Brain pericyte (primary cell): ENCODE results near the gene METTL23.
A peak's percentile ranks its signal among the peaks of the same experiment; 100 is the strongest.
"Not testable (repeated sequence)": the region's sequence is repeated elsewhere in the genome, so short reads cannot be mapped to it uniquely, and the experiment has no call there.

ENCODE experiments used
- DNase-seq: peaks from one replicate; pipeline ENCODE4 v3.0.0-alpha.2; 2012; ENCODE audit warnings: low read depth, low spot score

METTL23 gene

DNA sequence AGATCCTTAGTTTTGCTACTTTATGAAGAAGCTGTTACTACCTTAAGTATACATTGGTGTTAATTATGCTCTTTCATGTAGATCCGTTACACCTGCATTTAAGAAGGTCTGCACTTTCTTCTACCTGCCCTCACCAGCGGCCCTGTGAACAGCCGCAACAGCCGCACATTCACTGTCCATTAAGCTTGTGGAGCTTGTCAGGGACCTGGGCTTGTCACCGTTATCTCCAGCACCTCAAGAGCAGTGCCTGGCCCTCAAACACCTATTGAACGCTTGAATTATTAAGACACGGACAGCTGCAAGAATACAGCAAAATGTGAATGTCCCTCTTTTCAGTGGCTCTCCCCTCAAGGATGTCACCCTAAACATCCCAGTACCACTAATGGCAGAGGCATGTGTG is 12.9 kb upstream of the METTL23 start:
- DNase-seq = no peak

DNA sequence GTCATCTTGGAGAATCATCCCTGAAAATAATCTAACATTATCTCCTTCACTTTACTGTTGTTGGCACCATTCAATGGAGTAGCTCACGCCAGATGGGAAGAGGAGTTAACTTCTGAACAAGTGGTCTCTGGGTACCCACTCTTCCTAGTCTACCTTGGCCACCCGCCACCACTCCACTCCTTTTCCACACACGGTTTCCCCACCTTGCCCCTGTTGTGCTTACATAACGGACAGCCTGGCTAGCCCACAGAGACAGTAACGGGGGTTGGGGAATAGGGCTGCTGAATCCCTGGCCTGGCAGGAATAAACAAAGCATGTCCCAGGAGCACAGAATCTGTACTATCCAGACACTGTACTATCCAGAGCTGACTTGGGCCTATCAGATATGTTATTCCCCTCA is 12.3 kb upstream of the METTL23 start:
- no peak for DNase-seq

DNA sequence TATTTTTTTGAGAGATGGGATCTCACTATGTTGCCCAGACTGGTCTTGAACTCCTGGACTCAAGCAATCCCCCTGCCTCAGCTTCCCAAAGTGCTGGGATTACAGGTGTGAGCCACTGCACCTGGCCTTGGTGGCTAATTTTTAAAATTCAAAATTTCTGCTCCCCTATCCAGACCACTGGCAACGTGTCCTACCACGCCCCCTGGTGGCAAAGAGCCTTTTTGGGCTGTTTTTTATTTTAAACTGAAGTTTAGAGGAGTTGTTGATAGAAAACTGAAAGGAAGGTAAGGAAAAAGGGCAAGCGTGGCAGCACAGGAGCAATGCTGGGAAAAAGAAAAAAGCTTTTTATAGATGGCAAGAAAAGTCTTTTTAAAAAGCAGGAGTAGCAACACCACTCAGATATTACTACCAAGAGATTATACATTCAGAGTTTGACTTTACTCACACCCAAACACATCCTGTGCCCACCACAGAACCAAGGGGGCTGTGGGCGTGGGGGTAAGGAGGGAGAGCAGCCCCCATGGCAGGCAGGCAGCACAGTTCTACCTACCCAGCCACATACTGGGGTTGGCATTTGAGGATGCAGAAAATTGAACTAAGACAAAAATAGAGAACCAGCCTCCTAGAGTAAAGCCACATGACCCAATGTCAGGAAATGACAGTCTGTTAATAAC is 11.7 kb upstream of the METTL23 start:
- DNase-seq = no peak

DNA sequence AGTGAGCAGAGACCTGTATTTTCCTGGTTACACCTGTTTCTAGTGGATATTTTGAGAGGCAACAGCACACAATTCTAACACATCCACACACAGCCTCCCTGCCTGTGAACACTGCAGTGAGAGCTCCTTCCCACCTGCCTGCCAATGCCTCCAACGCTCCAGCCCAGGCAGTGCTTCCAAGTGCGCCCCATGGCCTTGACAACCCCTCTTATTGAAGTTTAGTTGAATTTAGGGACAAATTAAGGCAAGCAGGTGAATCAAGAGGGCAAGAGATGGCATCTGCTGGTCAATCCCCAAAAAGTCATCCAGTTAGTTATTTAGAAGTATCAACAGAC is 11.2 kb upstream of the METTL23 start:
- DNase-seq = no peak

DNA sequence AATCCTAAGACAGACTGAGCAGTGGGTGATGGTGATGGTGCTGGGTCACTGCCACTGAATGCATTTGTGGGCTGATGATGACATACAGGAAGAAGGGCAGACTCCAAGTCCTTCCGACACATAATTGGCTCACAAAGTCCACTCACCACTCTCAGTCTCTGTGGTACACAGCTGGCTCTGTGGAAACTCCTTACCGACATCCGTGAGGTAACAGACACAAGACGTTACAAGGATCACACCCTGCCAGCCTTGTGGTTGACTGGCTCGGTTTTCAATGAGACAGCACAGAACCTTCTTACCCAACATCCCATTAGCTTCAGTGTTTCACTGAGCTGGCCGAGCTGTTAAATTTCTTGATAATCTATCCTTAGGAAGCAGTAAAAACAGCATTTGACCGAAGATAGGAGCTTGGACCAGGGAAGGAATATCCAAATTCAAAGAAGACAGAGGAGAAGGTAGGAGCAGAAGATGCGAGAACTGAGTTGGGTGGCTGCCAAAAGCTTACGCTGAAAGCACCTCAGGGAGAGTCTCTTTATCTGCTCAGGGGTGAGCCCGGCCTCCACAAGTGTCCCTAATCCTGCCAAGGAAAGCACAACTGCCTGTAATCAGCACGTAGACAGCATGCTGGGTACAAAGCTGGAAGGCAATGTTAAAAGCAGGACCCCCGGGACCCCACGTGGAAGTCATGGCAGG is 10.3 kb upstream of the METTL23 start:
- DNase-seq = no peak

DNA sequence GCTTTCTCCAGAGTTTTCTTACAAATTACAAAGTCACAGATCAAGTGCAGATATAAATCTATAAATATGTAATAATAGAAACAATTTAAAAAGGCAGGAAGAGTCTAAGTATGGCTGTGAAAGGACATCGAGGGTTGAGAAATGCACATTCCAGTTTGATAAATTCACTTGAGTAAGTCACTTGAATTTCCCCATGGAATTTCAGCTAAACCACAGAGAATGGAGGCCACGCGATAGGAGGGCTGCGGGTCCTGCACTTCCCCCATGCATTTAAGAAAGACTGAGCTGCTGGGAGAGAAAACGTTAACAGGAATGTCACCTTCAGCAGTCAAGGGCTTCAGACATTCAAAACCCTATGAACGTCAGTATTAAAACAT is 9.8 kb upstream of the METTL23 start:
- DNase-seq = no peak

DNA sequence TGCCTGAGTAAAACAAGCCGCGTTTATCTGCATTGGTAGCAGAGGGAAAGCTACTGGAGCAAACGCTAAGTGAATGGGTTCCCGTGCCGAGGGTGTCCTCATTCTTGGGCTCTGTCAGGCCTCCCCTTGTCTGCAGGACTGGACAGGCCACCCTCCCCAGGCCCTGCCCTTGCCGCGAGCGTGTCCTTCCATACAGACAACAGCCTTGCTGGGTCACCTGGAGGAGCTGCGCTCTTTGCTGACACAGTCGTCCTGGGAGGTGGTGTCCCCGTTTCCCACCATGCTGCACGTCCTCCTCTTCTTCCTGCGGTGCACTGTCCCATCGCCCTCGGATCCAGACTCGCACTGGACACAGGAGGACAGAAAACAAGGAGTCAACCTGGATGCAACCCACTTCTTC is 8.1 kb upstream of the METTL23 start:
- no peak for DNase-seq

DNA sequence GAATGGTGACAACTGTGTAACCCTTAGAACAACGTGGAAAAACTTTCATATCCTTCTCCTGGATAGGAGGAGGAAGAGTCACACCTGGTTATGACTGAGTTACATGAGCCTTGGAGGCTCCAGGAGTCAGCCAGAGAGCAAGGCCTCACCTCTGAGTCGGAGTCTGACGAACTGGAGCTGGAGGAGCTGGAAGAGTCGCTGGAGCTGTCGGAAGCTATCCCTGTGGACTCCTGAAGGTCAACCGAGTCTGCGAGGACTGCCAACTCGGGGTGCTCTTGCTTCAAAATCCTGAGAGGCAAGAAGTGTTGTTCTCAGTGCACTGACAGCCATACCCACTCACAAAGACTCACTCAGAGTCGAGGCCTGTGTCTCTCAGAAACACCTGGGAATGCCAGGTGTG is 6.4 kb upstream of the METTL23 start:
- DNase-seq = no peak

DNA sequence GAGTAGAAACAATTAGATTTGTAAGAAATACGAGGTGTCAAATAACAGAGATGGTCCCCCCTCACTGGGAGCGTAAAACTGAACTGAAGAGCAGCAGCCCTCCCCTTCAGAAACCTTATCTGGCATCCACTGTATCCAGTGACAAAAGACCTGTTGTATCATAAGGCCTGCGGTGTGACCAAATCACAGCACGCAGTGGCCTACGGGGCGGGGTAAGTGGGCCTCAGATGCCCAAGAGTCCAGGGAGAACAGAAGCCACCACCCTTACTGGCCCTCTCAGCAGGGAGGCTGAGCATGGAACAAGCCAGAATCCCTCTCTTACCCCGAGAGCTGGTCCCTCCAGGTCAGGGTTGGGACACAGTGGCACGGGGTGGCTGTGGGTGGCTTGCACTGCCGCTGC is 5.7 kb upstream of the METTL23 start:
- no peak for DNase-seq

DNA sequence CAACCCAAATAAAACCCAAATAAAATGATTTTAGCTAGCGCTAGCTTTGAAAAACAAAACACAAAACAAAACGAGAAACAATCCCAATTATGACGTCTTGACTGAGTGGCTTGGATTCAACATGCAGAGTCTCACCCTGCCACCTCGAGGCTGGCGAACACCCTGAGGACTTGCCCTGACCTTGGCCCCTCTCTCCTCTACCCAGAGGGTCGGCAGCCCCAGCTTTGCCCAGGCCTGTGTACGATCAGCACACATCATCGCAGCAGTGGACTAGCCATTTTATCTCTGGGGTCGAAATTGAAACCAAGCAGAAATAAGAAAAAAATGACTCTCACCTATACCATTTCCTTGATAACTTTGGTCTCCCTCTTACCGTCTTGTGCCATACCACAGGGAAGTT is 5.2 kb upstream of the METTL23 start:
- no peak for DNase-seq

DNA sequence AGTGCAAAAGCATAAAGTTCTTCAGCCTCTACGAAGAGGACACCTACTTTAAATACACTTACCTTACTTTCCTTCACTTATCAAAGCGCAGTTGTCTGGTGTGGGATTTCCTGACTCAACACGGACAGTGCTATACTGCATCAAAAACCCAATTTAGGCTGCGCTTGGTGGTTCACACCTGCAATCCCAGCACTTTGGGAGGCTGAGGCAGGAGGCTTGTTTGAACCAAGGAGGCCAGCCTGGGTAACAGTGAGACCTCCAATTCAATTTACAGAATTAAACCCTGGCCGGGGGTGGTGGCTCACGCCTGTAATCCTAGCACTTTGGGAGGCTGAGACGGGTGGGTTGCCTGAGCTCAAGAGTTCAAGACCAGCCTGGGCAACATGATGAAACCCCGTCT is 4.4 kb upstream of the METTL23 start:
- no peak for DNase-seq

DNA sequence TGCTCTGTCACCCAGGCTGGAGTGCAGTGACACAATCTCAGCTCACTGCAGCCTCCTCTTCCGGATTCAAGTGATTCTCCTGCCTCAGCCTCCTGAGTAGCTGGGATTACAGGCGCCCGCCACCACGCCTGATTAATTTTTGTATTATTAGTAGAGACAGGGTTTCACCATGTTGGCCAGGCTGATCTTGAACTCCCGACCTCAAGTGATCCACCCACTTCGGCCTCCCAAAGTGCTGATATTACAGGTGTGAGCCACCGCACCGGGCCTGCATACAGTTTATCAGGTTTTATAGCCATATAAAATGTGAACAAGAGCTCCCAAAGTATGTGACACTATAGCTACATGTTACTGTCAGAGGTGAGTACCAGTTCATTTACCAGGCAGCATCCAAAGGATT is 3.7 kb upstream of the METTL23 start:
- DNase-seq = not testable (repeated sequence)

DNA sequence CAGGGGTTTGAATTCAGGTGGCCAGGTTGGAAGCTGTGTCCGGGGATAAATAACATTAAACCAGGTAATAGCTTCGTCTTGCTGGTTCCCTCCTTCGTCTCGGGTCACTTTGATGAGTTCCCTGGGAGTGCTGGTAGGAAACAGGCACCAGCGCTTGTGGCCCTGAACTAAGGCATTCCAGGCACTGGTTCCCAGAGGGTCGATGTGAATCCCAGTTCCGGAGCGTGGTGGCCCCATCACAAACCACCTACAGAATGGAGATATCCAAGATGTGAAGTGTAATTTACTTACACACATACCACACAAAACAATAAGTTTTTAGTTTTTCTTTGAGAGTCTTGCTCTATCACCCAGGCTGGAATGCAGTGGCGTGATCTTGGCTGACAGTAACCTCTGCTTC is 2.8 kb upstream of the METTL23 start:
- DNase-seq = no peak

DNA sequence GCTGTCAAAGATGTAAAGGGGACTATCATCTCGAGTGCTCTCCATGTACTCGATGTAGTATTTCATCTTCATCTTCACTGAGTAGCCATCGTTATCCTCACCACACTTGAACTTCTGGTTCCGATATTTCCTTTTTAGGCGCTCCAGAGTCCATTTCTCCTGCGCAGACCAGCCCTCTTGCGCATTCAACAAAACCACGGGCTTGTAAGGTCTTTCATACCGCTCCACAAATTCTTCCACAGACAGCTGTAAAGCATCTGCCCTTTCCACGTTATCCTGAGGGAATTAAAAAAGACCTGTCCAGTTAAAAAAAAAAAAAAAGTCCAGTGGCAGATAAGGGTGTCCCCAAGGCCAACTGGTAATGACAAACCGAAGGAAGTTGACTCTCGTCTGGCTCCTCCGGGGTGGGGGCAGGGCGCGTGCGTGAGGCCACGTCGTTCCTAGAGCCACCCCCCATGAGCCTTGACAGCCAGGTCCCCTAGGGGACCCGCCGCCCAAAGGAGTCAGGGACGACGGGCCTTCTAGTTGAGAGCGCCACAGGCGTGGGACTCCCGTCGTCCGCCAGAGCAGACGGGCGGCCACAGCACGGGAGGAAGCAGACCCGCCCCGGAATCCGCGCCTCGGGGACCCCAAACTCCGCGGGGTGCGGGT is 934 bp upstream of the METTL23 start:
- DNase-seq = no peak

DNA sequence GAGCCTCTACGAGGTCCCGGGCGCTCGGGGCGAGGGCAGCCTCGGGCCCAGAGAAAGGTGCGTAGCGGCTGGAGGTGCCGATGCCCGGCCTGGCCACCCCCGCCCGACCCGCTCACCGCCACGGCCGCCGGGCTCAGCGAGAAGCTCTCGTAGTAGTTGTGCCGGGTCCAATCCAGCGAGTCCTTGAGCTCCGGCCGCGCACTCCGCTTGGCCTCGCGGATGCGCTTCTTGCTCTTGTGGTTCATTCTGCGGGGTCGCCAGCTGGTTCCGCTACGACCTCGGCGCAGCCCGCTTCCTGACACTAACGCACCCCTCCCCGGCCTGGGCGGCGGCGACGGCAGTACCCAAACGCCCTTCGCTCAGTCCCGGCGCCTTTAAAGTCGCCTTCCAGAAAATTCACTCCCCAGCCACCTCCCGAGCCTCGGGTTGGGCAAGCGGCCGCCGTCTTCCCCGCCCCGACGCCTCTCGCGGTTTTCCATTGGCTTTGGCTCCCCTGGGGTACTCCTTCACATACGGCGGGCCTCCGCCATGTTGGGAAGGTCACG is 336 bp upstream of the METTL23 start, which contains the start of gene JMJD6:
Gene JMJD6 (minus strand): TSS at position 376 of the 545 bp plus-strand sequence. CDS start 131 bp downstream, at position 245.
- DNase-seq = peak; percentile 86

DNA sequence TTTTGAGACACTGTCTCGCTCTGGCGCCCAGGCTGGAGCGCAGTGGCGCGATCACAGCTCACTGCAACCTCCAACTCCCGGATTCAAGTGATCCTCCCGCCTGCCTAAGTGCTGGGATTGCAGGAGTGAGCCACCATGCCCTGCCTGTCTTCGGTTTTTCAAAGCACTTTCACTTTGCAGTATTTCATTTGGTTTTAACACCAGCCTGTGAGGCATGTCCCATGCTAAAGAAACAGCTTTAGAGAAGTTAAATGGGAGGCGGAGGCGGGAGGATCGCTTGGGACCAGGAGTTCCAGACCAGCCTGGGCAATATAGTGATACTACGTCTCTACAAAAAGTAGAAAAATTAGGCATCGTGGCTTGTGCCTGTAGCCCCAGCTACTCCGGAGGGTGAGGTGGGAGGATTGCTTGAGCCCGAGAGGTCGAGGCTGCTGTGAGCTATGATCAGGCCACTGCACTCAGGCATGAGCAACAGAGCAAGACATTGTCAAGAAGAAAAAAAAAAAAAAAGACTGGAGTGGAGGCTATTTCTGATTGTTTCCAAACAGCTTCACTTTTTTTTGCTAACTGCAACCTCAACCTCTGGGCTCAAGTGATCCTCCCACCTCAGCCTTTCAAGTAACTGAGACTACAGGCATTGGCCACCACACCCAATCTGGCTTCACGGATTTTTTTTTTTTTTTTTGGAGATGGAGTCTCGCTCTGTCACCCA is 1.3 kb downstream of the METTL23 start:
- no peak for DNase-seq

DNA sequence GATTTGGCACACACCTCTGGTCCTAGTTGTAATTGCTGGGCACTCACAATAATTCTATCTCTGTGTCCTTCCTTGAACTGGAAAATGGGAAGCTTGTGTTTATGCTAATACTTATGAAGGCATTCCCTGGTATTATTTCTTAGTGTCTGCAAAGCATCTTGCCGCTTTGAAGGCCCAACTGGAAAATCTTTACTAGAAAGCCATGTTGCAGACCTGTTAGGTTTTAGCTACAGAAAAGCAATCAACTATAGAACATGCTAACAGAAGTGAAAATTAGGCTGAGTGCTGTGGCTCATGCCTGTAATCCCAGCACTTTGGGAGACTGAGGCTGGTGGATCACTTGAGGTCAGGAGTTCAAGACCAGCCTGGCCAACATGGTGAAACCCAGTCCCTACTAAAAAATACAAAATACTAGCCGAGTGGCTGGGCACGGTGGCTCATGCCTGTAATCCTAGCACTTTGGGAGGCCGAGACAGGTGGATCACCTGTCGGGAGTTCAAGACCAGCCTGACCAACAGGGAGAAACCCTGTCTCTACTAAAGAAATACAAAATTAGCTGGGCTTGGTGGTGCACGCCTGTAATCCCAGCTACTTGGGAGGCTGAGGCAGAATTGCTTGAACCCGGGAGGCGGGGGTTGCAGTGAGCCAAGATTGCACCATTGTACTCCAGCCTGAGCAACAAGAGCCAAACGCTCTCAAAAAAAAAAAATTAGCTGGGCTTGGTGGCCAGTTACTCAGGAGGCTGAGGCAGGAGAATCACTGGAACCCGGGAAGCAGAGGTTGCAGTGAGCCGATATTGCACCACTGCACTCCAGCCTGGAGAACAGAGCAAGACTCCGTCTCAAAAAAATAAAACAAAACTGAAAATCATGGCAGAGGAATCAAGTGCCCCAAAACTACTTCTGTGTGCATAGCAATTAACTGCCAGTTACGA is 5.4 kb downstream of the METTL23 start:
- not testable (repeated sequence) for DNase-seq

DNA sequence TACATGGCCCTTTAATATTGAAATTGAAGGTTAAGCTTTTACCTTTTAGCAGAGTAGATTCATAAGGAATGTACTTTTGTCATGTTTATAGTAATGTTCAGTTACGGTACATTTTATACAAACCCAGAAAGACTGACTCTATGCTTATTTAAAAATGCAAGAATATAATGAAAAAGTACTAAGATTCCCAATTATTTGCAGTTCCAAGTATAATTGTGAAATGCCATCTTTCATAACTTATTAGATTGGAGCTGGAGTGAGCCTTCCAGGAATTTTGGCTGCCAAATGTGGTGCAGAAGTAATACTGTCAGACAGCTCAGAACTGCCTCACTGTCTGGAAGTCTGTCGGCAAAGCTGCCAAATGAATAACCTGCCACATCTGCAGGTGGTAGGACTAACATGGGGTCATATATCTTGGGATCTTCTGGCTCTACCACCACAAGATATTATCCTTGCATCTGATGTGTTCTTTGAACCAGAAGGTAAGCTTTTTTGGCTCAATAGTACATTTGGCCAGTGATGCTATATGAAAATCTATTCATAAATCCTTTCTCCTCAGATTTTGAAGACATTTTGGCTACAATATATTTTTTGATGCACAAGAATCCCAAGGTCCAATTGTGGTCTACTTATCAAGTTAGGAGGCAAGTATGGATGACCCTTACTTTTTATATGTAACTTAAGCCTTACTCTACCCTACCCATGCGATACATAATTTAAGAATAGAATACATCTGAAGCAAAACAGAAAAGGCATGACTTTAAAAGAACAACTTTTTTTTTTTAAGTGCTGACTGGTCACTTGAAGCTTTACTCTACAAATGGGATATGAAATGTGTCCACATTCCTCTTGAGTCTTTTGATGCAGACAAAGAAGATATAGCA is 6.3 kb downstream of the METTL23 start:
- DNase-seq = no peak

DNA sequence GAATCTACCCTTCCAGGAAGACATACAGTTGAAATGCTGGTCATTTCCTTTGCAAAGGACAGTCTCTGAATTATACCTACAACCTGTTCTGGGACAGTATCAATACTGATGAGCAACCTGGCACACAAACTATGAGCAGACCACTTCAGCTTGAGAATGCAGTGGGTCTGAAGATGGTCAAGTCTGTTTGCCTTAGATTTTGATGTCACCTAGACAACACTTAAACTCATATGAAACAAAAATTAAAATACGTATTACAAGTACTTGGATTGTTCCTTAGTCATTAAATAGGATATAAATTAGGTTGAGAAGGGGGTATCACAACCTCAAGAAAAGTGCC is 6.9 kb downstream of the METTL23 start:
- DNase-seq = no peak
